HG02642 (cell line): ENCODE results near the gene MCRIP2.

Experiments
- ATAC-seq: cut with Tn5 transposase; IDR thresholded peaks from one replicate; pipeline ENCODE4 v1.9.1; 2021; ENCODE audit warnings: mild to moderate bottlenecking; ENCODE audit not compliant: unreplicated experiment, poor library complexity

MCRIP2 gene

GRCh38 chr16:631808-632358, 9.7 kb upstream of the MCRIP2 start:
- ATAC-seq: no peak

DNA sequence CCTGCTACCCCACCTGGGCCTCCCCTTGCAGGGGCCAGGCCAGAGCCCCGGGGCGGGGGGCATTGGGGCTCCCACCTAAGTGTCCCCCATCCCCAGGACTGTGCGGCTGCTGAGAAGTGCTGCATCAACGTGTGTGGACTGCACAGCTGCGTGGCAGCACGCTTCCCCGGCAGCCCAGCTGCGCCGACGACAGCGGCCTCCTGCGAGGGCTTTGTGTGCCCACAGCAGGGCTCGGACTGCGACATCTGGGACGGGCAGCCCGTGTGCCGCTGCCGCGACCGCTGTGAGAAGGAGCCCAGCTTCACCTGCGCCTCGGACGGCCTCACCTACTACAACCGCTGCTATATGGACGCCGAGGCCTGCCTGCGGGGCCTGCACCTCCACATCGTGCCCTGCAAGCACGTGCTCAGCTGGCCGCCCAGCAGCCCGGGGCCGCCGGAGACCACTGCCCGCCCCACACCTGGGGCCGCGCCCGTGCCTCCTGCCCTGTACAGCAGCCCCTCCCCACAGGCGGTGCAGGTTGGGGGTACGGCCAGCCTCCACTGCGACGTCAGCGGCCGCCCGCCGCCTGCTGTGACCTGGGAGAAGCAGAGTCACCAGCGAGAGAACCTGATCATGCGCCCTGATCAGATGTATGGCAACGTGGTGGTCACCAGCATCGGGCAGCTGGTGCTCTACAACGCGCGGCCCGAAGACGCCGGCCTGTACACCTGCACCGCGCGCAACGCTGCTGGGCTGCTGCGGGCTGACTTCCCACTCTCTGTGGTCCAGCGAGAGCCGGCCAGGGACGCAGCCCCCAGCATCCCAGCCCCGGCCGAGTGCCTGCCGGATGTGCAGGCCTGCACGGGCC, 8.9 kb upstream of the MCRIP2 start:
- no peak for ATAC-seq

DNA sequence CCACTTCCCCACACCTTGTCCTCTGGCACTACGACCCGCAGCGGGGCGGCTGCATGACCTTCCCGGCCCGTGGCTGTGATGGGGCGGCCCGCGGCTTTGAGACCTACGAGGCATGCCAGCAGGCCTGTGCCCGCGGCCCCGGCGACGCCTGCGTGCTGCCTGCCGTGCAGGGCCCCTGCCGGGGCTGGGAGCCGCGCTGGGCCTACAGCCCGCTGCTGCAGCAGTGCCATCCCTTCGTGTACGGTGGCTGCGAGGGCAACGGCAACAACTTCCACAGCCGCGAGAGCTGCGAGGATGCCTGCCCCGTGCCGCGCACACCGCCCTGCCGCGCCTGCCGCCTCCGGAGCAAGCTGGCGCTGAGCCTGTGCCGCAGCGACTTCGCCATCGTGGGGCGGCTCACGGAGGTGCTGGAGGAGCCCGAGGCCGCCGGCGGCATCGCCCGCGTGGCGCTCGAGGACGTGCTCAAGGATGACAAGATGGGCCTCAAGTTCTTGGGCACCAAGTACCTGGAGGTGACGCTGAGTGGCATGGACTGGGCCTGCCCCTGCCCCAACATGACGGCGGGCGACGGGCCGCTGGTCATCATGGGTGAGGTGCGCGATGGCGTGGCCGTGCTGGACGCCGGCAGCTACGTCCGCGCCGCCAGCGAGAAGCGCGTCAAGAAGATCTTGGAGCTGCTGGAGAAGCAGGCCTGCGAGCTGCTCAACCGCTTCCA, 8.1 kb upstream of the MCRIP2 start:
- no peak for ATAC-seq

DNA sequence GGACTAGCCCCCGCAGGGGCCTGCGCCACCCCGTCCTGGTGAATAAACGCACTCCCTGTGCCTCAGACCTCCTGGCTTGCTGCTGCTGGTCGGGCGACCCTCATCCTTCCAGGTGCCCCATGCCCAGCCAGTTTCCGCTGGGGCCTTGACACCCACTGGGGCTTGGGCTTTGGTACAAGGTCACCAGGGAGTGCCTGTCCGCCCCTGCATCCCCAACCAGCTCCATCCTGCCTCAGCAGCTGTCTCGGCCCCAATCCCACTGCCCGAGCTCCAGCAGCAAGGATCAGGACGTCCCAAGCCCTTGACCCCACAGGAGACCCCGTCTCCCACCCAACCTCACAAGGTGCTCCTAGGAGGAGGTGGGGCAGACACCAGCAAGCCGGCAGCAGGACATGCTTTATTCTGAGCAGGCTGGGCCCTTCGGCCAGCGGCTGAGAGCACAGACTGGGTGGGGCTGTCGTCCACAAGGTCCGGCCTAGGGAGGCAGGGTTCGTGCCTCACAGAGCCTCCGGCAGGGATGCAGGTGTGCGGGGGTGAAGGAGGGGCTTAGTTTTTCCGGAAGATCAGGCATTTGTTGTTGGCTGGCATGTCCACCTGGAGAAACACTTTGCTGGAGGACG, 7.5 kb upstream of the MCRIP2 start:
- ATAC-seq: no peak

DNA sequence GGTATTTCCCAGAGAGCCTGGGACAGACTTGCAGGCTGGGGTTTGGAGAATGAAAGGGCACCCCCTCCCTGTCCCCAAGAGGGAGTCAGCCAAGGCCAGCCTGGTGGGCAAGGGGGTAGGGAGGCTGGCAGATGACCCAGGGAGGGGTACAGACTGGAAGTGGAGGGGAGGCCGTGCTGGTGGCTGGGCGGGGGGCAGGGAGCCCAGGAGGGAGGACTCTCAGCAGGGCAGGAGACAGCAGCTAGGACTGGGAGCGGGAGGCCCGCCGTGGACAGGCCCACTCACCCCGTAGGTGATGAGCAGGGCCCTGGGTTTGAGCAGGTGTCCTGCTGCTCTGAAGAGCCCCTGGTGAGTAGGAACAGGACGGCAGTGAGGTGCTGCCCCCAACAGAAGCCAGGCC, 6.6 kb upstream of the MCRIP2 start:
- no peak for ATAC-seq

- peak; percentile 12 for ATAC-seq
Measured at GRCh38 chr16:635573-636205, 5.9 kb upstream of the MCRIP2 start.

GRCh38 chr16:636206-637080, 5.2 kb upstream of the MCRIP2 start, which contains the start of gene METTL26:
METTL26 (minus strand) TSS chr16:636305; CDS start chr16:636290, 15 bp downstream.
- ATAC-seq: peak; percentile 77

GRCh38 chr16:637081-638018, 4.3 kb upstream of the MCRIP2 start:
- ATAC-seq: no peak

DNA sequence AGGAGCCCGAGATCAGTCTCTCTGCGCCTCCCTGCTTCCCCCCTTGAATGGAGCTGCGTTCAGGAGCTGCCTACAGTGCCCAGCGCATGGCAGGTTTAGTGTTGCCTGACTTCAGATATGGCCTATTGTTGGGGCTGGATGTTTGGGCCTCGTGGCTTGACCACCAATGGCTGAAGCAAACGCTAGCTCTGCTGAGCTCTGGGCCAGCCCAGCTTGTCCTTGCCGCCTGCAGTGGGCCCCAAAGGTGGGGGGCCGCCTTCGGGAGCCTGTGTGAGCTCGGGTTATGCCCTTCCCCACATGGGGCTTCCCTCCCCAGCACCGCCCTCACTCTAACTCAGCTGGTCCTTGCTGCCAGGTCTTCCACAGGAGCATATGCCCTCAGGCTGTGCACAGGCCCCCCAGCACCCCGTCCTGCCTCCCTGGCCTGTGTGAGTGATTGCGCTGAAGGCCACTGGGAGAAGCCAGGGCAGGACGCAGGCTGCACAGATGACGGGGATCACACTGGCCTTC, 3.5 kb upstream of the MCRIP2 start:
- ATAC-seq: no peak

GRCh38 chr16:638836-639235, 2.8 kb upstream of the MCRIP2 start:
- ATAC-seq: no peak

DNA sequence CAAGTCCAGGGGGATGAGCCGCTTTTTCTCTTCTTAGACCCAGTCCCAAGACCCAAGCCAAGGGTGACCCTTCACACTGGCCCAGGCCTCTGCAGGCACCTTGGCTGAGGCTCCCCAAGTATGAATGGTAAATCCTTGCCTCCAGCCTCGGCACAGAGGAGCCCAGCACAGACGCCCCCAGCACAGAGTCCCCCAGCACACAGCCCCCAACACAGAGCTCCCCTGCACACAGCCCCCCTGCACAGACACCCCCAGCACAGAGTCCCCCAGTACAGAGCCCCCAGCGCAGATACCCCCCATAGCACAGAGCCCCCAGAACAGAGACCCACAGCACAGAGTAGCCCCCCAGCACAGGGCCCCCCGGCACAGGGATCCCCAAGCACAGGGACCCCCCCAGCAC, 1.0 kb upstream of the MCRIP2 start:
- ATAC-seq: no peak

DNA sequence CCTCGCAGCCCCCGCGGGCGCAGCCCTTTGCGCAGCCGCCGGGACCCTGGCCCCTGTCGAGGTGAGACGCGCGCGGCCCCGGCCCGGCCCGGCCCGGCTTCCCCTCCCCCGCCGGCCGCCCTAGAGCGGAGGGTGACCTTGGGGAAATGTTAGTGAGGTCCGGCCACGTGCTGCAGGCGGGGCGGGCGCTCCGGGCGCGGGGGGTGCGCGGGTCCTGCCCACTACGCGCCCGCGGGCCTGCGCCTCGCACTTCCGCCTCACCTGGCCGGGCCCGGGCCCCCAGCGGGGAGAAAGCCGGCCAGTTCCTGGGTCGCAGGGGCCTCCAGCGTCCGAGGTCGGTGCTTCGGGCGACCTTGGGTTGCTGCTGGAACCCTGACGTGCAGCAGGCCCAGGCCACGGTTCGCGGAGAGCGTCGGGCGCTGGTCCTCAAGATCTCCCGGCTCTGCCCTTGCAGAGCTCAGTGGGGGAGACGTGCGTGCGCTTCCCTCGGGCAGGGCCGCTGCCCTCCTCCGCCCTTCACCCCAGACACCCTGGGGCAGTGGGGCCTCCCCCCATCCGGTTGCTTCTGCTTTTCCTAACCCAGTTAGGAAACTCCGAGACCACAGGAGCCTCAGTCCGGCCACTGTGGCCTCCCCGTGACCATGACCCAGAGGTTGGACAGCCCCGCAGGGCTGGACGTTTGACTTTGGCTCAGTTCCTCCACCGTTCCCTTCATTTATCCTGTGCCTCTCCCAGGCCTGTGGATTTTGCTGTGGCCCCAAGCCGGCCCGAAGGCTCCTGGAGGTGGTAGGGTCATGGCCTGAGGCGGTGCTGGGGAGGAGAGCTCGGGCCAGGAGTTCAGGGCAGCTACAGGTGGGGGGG, 791 bp downstream of the MCRIP2 start:
- peak; percentile 47 for ATAC-seq

GRCh38 chr16:643050-643368, 1.4 kb downstream of the MCRIP2 start:
- ATAC-seq: no peak

- ATAC-seq: no peak
Measured at GRCh38 chr16:644556-644955, 2.9 kb downstream of the MCRIP2 start.

DNA sequence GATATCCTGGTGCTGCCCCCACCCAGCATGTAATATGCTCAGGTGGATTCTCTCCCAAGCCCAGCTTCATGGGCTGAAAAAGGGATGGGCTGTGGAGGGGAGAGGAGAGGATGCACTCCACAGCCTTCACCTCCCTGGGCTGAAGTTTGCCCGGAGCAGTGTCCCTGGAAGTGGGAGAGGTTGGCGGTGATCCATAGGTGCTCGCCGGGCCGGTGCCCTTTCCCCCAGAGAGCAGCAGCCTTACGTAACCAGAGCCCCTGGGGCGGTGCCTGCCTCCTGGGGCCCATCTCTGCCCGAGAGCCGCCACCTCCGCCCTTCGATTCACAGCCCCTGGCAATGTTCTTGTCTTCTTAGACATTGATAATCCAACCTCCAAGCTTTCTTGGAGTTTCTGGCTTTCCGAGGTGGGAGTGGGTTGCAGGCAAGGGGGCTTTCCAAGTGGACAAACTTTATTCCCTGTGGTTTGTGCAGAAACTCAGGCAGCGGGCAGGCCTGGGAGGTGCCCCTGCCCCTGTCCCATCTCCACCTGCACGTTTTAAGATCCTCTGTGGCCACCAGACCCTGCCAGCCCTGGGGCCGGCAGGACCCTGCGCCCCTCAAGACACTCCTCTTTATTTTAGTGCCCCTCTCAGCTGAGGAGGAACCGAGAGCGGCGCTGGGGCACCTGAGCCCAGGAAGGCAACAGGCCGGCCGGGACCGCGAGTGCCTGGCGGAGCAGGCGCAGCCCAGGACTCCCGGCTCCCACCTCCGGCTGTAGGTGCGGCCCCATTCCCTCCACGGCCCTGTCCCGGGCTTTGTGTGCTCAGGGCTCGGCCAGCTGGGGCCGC, 4.4 kb downstream of the MCRIP2 start:
- ATAC-seq: no peak

- ATAC-seq: no peak
Measured at GRCh38 chr16:646679-647172, 5.1 kb downstream of the MCRIP2 start.
